ENCODE results near the gene BDNF.

- TF ChIP-seq EZH2 (IDR thresholded peaks at IDR 0.05; ENCODE audit: borderline replicate concordance, insufficient read depth, low read length, poor library complexity, severe bottlenecking) (no peak), CTCF (IDR thresholded peaks at IDR 0.05; ENCODE audit: poor library complexity, severe bottlenecking) (no peak), SMC3 (conservative IDR thresholded peaks at IDR 0.05; ENCODE audit: poor library complexity) (no peak), EP300 (conservative IDR thresholded peaks at IDR 0.05; ENCODE audit: poor library complexity, severe bottlenecking) (no peak)
These were observed 57.3 kb downstream of the BDNF start for GRCh38 chr11:27642954-27643353.

Measured in neural cell (in vitro differentiated cells).